C4-2B (cell line): ENCODE measurements around the gene P4HTM.

Source experiments
- ZFX ChIP-seq: fragments of 450-650 bp; IDR thresholded peaks from 2 replicates; pipeline ENCODE4 v1.6.1; 2017
- TF ChIP-seq, protein P1 (sequence below): fragments of 450-650 bp; conservative IDR thresholded peaks from 2 replicates; pipeline ENCODE4 v1.5.1; 2017; ENCODE audit warnings: mild to moderate bottlenecking

DNA sequence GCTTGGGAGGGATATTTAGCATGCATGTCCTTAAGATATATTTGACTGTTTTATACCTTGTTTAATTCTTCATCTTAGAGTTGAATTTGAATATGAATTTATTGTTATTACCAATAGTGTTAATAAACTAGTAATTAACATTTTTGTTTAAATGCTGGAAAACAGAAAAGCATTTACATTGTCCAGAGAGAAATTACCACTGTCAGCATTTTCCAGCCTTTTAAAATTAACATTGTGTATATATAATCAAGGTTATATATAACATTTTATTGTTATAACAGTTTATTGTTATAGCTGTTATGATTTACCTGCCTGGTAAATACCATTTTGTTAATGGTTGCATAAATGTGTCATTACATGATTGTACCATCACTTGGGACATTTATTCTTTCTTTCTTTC is 8.0 kb upstream of the P4HTM start:
- TF ChIP-seq, protein P1, sequence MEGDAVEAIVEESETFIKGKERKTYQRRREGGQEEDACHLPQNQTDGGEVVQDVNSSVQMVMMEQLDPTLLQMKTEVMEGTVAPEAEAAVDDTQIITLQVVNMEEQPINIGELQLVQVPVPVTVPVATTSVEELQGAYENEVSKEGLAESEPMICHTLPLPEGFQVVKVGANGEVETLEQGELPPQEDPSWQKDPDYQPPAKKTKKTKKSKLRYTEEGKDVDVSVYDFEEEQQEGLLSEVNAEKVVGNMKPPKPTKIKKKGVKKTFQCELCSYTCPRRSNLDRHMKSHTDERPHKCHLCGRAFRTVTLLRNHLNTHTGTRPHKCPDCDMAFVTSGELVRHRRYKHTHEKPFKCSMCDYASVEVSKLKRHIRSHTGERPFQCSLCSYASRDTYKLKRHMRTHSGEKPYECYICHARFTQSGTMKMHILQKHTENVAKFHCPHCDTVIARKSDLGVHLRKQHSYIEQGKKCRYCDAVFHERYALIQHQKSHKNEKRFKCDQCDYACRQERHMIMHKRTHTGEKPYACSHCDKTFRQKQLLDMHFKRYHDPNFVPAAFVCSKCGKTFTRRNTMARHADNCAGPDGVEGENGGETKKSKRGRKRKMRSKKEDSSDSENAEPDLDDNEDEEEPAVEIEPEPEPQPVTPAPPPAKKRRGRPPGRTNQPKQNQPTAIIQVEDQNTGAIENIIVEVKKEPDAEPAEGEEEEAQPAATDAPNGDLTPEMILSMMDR: no peak
- no peak for TF ChIP-seq ZFX
